ENCODE measurements around the gene TNFAIP1. TPM values are rescaled to one million over a fixed set of nuclear protein-coding genes. Genes with fewer than 3 reads are reported as not detected.

TNFAIP1 gene
- total and polyA plus RNA-seq, 9 donors = 13.4 to 37.9 (median 31.5) TPM

GRCh38 chr17:28293994-28294393 lies 41.6 kb upstream of the TNFAIP1 start:
- Histone ChIP-seq H3K27ac (no peak overlapping the region), H3K36me3 (no peaks in the 10 kb centered on the region), H3K9me3 (no peaks in the 10 kb centered on the region), H3K27me3 (no peaks in the 10 kb centered on the region), H3K4me1 (ENCODE audit: insufficient read depth) (peaks cover 2% of the 10 kb centered on the region), H3K4me3 (no peak overlapping the region)
- WGBS, 3 donors = 93 to 97% (median 95%) methylated on average over 6 of the region's 6 CpGs
- no peak for DNase-seq
- TF ChIP-seq, protein P1, sequence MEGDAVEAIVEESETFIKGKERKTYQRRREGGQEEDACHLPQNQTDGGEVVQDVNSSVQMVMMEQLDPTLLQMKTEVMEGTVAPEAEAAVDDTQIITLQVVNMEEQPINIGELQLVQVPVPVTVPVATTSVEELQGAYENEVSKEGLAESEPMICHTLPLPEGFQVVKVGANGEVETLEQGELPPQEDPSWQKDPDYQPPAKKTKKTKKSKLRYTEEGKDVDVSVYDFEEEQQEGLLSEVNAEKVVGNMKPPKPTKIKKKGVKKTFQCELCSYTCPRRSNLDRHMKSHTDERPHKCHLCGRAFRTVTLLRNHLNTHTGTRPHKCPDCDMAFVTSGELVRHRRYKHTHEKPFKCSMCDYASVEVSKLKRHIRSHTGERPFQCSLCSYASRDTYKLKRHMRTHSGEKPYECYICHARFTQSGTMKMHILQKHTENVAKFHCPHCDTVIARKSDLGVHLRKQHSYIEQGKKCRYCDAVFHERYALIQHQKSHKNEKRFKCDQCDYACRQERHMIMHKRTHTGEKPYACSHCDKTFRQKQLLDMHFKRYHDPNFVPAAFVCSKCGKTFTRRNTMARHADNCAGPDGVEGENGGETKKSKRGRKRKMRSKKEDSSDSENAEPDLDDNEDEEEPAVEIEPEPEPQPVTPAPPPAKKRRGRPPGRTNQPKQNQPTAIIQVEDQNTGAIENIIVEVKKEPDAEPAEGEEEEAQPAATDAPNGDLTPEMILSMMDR (IDR thresholded peaks at IDR 0.05) = no peak
- TF ChIP-seq POLR2A (IDR thresholded peaks at IDR 0.05) (no peak), EP300 (IDR thresholded peaks at IDR 0.05) (no peak)
- intact Hi-C loops (cut with DNase I) = no loop called here

GRCh38 chr17:28295677-28296578 lies 39.6 kb upstream of the TNFAIP1 start:
- no peaks in the 10 kb centered on the region for H3K4me1 ChIP-seq (ENCODE audit: insufficient read depth)
- no peaks in the 10 kb centered on the region for H3K27me3 ChIP-seq
- no peak overlapping the region for H3K27ac ChIP-seq
- no peak for DNase-seq
- intact Hi-C loops (cut with DNase I) = no loop called here
- no peak overlapping the region for H3K4me3 ChIP-seq
- 62 to 76% (median 68%) methylated on average over 3 of the region's 3 CpGs for whole genome bisulfite sequencing, 3 donors
- TF ChIP-seq POLR2A (IDR thresholded peaks at IDR 0.05) (no peak), EP300 (IDR thresholded peaks at IDR 0.05) (no peak)
- TF ChIP-seq, protein P1 (IDR thresholded peaks at IDR 0.05) = no peak
- no peaks in the 10 kb centered on the region for H3K9me3 ChIP-seq
- H3K36me3 ChIP-seq = no peaks in the 10 kb centered on the region

DNA sequence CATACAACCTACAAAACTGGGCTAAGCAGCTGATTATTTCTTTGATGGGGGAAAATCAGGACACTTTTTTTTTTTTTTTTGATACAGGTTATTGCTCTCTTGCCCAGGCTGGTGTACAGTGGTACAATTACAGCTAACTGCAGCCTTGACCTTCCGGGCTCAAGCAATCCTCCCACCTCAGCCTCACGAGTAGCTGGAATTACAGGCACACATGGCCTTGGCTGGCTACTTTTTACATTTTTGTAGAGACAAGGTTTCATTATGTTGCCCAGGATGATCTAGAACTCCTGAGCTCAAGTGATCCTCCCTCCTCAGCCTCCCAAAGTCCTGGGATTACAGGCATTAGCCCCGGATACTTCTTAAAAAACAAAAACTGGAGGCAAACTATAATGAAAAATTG lies 37.1 kb upstream of the TNFAIP1 start:
- H3K4me1 ChIP-seq (ENCODE audit: insufficient read depth) = no peaks in the 10 kb centered on the region

DNA sequence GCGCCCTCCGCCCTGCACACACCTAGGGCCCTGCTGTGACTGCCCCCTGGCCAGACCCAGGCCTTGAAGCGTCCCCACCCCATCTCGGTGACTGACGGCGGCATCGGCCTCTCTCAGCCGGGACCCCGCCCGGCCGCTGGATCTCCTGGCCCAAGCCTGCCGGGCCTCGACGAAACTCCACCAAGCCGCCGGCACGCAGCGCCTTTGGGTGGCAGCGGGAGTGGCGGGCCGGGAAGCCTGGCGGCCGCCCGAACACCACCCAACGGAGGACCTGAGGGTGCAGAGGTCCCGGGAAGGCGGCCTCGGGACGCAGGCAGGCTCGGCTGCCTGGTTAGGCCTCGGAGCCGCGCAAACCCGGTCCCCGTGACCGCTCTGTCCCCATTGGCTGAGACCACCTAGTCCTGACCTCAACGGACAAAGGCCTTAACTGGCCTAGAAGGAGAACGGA lies 28.6 kb upstream of the TNFAIP1 start:
- no peak for DNase-seq
- intact Hi-C loops (cut with DNase I) = no loop called here

More for the DNA sequence above, 37.1 kb upstream of the TNFAIP1 start:
- DNase-seq = no peak
- intact Hi-C loops (cut with DNase I) = no loop called here
- no peaks in the 10 kb centered on the region for H3K9me3 ChIP-seq
- H3K4me3 ChIP-seq = no peak overlapping the region
- no peak for TF ChIP-seq POLR2A (IDR thresholded peaks at IDR 0.05)
- TF ChIP-seq, protein P1 (IDR thresholded peaks at IDR 0.05) = no peak
- no peak for TF ChIP-seq EP300 (IDR thresholded peaks at IDR 0.05)
- no peak overlapping the region for H3K27ac ChIP-seq
- no peaks in the 10 kb centered on the region for H3K27me3 ChIP-seq
- H3K36me3 ChIP-seq = no peaks in the 10 kb centered on the region
- 14 to 25% (median 23%) methylated on average over 3 of the region's 3 CpGs for WGBS, 3 donors

More for the DNA sequence above, 28.6 kb upstream of the TNFAIP1 start:
- Histone ChIP-seq H3K27me3 (no peaks in the 10 kb centered on the region), H3K4me3 (no peak overlapping the region), H3K27ac (no peak overlapping the region), H3K36me3 (no peaks in the 10 kb centered on the region), H3K9me3 (no peaks in the 10 kb centered on the region), H3K4me1 (ENCODE audit: insufficient read depth) (no peaks in the 10 kb centered on the region)
- no peak for TF ChIP-seq EP300 (IDR thresholded peaks at IDR 0.05)
- TF ChIP-seq, protein P1 (IDR thresholded peaks at IDR 0.05) = no peak
- TF ChIP-seq POLR2A (IDR thresholded peaks at IDR 0.05) = no peak
- WGBS, 3 donors = 38 to 58% (median 47%) methylated on average over 23 to 38 of the region's 38 CpGs
